Stimulated activated CD4-positive, alpha-beta T cell treated with anti-CD3 and anti-CD28 coated beads, Interleukin-1b, Interleukin-23, amount 100 ng/mL, for 4 hours (primary cell): Measurements from ENCODE around the gene ATP1A1.

Experiments
- DNase-seq, 2 donors: peaks; one replicate each; pipeline ENCODE4 v3.0.0-alpha.2; 2020; ENCODE audit warnings: low read depth in 2 of 2

Gene ATP1A1

GRCh38 chr1:116415200-116415698 is 42.2 kb downstream of the ATP1A1 start:
- DNase-seq, result no peak

- DNase-seq, result no peak
These were observed 42.9 kb downstream of the ATP1A1 start for GRCh38 chr1:116415699-116416533.

GRCh38 chr1:116416854-116417513 is 43.9 kb downstream of the ATP1A1 start:
- DNase-seq, result no peak

GRCh38 chr1:116417678-116418077 is 44.6 kb downstream of the ATP1A1 start:
- DNase-seq, result no peak

GRCh38 chr1:116418091-116418830 is 45.2 kb downstream of the ATP1A1 start:
- DNase-seq, result peak; percentile 73 to 78

- no peak for DNase-seq
These were observed 47.6 kb downstream of the ATP1A1 start for GRCh38 chr1:116420417-116421200.

- DNase-seq, result no peak
These were observed 51.4 kb downstream of the ATP1A1 start for GRCh38 chr1:116424438-116424837.

GRCh38 chr1:116424863-116425262 is 51.8 kb downstream of the ATP1A1 start:
- DNase-seq, result no peak

GRCh38 chr1:116425987-116426386 is 52.9 kb downstream of the ATP1A1 start:
- DNase-seq, result no peak

- DNase-seq, result no peak
These were observed 53.4 kb downstream of the ATP1A1 start for GRCh38 chr1:116426401-116426800.

GRCh38 chr1:116428576-116428975 is 55.5 kb downstream of the ATP1A1 start:
- no peak for DNase-seq

GRCh38 chr1:116429821-116430374 is 56.9 kb downstream of the ATP1A1 start:
- DNase-seq, result no peak

GRCh38 chr1:116431870-116432500 is 58.9 kb downstream of the ATP1A1 start:
- no peak for DNase-seq

GRCh38 chr1:116432655-116433265 is 59.7 kb downstream of the ATP1A1 start:
- DNase-seq, result no peak

GRCh38 chr1:116433275-116434257 is 60.5 kb downstream of the ATP1A1 start:
- DNase-seq, result no peak

- no peak for DNase-seq
These were observed 61.8 kb downstream of the ATP1A1 start for GRCh38 chr1:116434849-116435248.

- DNase-seq, result no peak
These were observed 63.0 kb downstream of the ATP1A1 start for GRCh38 chr1:116435806-116436610.

- no peak for DNase-seq
These were observed 63.5 kb downstream of the ATP1A1 start for GRCh38 chr1:116436611-116436970.
